GM19023 (cell line): ENCODE measurements around the gene NDP.

ENCODE experiments used
- ATAC-seq: cut with Tn5 transposase; IDR thresholded peaks from one replicate; pipeline ENCODE4 v1.9.1; 2021; ENCODE audit warnings: mild to moderate bottlenecking, moderate library complexity; ENCODE audit not compliant: unreplicated experiment

The NDP gene

GRCh38 chrX:43973249-43974099 lies at the start of gene NDP:
Gene NDP (minus strand): TSS chrX:43973390. CDS start chrX:43958645, 14,745 bp downstream.
- ATAC-seq, result no peak

- ATAC-seq, result no peak
Measured at GRCh38 chrX:44022964-44023363, 49.8 kb upstream of the NDP start.

DNA sequence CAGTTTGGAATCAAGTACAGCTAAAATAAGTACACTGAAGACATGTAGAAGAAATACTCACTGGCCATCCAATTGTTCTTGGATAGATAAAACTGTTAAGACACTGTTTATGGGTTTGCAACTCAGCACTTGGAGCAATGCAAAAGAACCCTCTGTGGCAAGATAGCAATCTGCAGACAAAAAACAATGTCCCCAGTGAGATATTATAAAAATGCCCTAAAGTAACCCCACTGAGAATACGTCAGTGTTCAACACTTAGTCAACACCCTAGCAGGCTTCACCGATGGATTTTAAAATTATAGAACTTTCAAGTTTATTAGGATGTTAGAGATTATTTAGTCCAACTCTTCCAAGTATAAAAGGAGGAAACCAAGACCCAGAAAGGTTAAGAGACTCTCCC lies 47.5 kb upstream of the NDP start:
- no peak for ATAC-seq

- no peak for ATAC-seq
Measured at GRCh38 chrX:44019911-44020310, 46.7 kb upstream of the NDP start.

DNA sequence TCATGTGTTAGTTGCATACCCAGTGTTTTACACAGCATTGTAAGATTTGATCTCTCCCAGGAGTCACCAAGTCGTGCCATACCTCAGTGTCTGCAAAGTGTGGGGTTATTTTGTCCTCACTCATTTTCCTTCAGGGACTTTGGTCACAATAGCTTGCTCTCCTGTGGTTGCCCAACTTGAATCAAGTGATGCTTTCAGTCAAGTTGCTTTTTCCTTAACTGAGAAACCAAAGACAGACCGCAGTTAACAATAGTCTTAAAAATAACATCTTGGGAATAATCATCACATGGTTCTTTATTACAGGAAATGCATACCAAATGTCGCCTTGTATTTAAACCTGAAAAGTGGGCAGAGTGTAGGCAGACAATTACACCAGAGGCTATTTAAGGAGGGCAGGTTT lies 44.5 kb upstream of the NDP start:
- no peak for ATAC-seq

- no peak for ATAC-seq
Measured at GRCh38 chrX:44016906-44017305, 43.7 kb upstream of the NDP start.

DNA sequence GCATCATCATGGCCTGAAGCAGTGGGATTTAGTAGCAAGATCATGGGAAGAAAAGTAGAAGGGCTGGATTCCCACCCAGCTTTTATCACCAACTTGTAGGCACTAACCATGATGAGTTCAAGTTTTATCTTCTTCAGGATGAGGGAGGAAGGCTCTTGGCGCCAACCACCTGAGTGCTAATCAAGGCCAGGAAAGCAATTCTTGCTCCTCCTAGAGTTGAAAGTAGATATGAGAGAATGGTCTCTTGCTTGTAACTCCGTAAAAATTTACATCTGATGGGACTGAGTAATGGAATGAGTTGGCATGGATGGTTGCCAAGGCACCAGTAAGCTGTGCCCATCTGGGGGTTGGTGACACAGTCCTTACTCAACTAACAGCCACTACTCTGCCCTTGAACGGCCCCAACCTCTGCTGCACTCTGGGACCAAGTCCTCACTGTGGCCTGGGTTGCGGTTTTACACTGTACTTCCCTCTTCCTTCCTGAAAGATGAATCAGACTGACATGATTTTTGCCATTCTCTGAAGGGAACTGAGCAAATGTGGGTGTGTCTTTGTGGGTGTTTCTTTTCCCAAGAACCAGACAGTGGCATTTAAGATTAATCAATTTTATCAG lies 39.4 kb upstream of the NDP start:
- no peak for ATAC-seq

GRCh38 chrX:44011506-44011905 lies 38.3 kb upstream of the NDP start:
- no peak for ATAC-seq

DNA sequence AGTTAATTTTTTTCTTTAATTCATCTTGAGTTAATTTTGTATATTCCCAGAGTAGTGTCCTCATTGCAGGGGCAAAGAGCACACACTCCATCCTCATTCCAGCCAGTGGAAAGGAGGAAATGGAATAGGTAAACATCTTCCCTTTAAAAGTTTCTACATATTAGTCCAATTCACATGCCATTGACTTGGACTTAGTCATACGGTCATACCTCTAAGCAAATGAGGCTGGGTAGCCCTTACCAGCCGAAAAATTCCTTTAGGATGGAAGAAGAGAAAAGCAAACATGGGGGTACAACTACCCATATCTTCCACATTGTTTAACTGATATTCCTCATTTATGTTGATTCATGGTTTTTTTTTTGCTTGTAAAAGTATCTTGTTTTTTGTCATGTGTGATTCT lies 37.4 kb upstream of the NDP start:
- ATAC-seq, result no peak

DNA sequence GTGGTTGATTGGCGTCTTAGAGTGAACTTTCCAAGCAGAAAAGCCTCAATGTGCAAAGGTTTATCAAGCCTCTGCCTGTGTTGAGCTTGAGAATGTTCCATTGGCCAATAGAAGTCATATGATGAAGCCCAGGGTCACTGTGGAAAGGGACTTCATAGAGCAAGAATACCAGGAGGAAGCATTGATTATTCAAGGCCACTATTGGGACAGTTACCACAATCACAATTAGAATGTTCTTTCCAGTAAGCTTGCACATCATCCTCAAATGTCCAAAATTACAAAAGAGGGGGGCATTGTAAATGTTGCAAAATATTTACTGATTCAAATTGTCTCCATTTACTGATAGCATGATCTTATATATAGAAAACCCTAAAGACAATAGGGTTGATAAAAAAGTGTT lies 32.9 kb upstream of the NDP start:
- ATAC-seq, result no peak

DNA sequence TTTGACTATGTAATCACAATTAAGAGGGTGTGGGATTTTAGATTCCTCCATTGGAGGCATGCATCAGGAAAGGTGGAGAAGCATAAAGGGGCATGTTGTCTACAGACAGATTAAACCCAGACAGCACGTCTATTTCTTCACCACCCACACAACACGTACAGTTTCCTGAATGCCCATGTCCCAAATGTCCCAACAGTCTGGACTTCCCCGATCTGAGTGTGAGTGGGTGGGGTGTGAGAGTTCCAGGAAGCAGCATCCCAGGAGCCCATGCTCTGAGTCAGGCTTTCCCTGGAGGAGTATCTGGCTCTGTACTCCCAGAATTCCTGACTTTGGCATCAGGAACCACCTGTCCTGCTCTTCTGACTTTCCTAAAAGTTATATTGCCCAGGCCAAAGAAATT lies 30.8 kb upstream of the NDP start:
- ATAC-seq, result no peak

DNA sequence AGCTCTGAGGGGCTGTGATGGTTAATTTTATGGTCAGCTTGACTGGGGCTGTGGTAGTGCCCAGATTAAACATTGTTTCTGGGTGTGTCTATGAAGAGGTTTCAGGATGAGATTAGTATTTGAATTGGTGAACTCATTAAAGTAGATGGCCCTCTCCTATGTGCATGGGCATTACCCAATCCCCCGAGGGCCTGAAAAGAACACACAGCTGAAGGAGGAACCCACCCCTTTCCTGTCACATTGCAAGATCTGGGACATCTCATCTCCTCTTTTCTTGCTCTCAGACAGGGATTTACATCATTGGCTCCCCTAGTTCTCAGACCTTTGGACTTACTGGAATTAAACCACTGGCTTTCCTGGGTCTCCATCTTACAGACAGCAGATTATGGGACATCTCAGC lies 29.4 kb upstream of the NDP start:
- ATAC-seq, result no peak

GRCh38 chrX:43998374-43998773 lies 25.2 kb upstream of the NDP start:
- ATAC-seq, result no peak

DNA sequence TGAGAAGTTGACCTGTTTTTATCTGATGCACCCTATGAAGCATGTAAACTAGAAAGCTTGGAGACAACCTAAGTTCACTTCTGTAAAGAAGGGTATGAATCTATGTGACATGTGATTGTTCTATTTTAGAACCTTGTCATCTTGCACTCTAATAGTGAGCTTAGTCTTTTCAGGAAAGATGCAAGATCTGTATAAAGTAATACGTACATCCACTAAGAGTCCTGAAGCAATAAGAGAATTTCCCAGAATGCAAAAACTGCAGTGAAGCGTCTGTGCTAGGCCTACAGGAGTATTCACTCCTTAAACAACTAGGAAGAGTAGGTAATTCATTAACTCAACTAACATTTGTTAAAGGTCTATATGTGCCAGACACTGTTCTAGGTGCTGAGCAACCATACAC lies 23.3 kb upstream of the NDP start:
- no peak for ATAC-seq

DNA sequence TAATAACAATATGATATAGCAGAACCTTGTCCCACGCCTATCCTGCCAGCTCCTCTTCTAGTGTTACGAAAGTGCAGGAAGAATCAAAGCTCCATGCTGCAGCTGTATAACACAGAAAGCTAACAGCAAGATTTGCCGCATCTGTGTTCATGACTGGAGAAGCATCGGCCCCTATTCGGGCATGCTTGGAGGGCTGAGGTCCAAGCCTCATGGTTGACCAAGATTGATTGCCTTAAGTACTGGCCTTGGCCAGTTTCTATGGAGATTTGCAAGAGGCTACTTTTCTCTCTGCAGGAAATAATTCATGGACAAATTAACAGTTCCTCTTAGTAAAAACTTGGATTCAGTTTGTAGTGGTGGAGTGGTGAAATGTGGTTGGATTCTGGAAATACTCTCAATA lies 12.9 kb upstream of the NDP start:
- no peak for ATAC-seq

DNA sequence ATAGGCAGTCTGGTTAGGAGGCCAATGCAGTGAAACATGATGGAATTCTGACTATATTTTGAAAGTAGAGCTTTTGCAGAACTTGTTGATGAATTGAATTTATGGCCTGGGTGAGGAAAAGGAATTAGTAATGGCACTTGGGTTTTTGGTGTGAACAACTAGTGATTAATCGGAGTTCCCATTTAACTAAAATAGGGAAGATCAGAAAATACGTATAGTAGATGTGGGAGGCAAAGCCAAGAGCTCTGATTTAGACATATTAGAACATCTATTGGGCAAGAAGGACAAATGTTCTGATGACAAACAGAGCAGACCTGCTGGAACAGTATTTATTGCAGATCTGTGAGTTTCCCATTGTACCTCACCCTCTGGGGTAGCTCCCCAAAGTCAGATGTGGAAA lies 12.3 kb upstream of the NDP start:
- no peak for ATAC-seq

DNA sequence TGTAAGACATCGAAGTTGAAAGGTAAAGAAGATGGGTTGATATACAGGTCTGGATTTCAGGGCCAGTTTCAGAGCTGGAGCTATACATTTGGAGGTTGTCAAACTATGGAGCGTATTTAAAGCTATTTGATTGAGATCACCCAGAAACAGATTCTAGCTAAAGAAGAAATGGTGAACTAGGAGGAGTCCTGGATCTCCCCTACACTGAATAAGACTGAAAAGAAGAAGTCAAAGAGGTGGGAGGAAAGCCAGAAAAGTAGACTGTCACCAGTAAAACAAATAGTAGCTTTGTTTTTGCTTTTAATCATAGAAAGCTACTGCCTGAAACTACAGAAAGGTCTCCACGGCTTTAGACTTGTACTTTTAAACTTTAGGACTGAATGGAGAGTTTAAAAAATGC lies 5.0 kb upstream of the NDP start:
- ATAC-seq, result no peak

GRCh38 chrX:43976205-43976604 lies 3.0 kb upstream of the NDP start:
- ATAC-seq, result no peak

DNA sequence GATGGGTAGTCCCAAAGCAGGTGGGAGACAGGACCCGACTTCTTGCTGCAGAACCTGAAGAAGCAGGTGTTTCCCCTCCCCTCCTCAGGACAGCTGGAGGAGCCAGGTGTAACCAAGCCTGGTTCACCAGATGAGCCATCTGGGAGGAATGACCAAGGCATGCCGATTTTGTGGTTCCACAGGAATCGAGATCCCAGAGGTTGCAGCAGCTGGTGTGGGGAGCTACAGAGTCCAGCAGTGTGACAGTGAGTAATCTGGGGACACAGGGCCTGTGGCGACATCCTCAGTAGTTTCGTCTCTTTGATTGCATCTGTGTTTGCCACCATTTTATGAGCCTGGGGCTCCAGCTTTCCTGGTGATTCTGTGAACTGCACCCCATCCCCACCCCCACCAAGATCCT lies 2.6 kb upstream of the NDP start:
- no peak for ATAC-seq

DNA sequence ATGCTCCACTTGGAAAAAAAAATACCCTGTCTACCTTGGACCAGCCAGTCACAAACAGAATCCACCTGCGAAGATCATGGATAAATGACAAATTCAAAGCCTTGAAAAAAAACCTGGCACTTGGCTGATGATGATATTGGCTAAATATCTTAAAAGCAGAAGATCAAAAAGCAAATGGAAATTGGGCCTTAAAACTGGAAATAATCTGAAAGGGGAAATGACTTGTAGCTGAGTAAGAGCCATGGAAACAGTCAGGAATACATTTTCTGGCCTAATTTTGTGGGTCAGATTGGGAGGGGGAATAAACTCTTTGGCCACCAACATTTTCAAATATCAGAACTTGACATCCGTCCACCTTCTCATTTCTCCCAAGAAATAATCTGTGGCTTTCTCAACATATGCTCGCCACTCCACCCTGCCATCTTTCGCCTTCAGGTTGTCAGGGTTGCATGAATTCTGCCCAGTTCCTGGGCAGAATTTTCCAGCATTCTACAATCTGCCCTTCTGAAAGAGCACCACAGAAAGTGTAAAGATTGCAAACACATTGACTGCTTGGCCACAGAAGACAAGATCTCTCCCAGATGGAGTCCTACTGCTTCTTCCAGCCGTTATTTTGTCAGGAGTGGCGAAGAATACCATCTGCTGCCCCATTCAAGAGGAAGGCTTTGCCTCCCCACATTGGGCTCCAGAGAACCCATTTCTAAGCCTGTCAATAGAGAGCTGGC lies 1.7 kb upstream of the NDP start:
- ATAC-seq, result no peak

- ATAC-seq, result no peak
Measured at GRCh38 chrX:43974100-43974475, 898 bp upstream of the NDP start.
